ENCODE measurements around the gene DGKB. TPM values are rescaled to one million over a fixed set of nuclear protein-coding genes. Genes with fewer than 3 reads are reported as not detected.

DGKB gene
- polyA plus RNA-seq, 1 of the 3 experiments (the other 2 are of a cell fraction): 2.1 TPM

DNA sequence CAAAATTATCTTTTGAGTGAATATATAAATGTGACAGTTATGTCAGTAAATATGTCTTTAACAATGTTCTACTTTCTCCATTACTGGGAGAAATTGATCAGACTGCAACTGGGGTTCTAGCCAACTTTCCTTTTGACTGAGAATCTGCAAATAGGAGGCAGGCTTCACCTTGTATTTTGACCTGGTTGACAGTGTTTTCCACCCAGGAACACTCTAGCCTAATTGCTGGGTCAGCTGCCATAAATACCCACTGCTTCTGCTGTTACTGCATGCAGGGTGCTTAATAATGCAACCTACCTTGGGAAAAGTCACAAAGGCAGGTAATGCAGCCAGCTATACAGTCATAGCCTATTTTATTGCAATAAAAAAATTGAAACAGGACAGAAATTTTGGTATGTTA is 319.0 kb downstream of the DGKB start:
- Histone ChIP-seq H3K4me3 (ENCODE audit: low read depth in 2 of 2, low read length in 1 of 2) (no peak overlapping the region), H3K9me3 (no peaks in the 10 kb centered on the region), H3K4me1 (ENCODE audit: control insufficient read depth in 1 of 2, insufficient read depth in 2 of 2, low read depth in 1 of 2, low read length in 1 of 2) (no peaks in the 10 kb centered on the region), H3K27ac (ENCODE audit: low read depth in 2 of 2, low read length in 1 of 2) (no peak overlapping the region), H3K9me2 (no peaks in the 10 kb centered on the region), H3K4me2 (no peak overlapping the region), H3F3A (replicated peaks; ENCODE audit: insufficient read depth) (no peaks in the 10 kb centered on the region), H3K36me3 (replicated peaks in 1 of 2; ENCODE audit: control insufficient read depth in 1 of 2, insufficient read depth in 2 of 2, low read length in 1 of 2) (peaks cover 0 to 6% of the 10 kb centered on the region in 2 experiments), H3K9ac (no peak overlapping the region), H3K79me2 (ENCODE audit: insufficient read depth) (no peaks in the 10 kb centered on the region), H4K20me1 (ENCODE audit: insufficient read depth) (no peaks in the 10 kb centered on the region), H2AFZ (ENCODE audit: low read depth) (no peak overlapping the region), H3K27me3 (ENCODE audit: insufficient read depth) (no peaks in the 10 kb centered on the region)
- ChIA-PET CTCF (no interaction called here), POLR2A (no interaction called here)
- TF ChIP-seq, protein P1, sequence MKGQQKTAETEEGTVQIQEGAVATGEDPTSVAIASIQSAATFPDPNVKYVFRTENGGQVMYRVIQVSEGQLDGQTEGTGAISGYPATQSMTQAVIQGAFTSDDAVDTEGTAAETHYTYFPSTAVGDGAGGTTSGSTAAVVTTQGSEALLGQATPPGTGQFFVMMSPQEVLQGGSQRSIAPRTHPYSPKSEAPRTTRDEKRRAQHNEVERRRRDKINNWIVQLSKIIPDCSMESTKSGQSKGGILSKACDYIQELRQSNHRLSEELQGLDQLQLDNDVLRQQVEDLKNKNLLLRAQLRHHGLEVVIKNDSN (IDR thresholded peaks at IDR 0.05; ENCODE audit: borderline replicate concordance, low read depth): no peak
- TF ChIP-seq FOXM1 (IDR thresholded peaks at IDR 0.05; ENCODE audit: low read depth) (no peak), NFIC (IDR thresholded peaks at IDR 0.05; ENCODE audit: borderline replicate concordance) (no peak), FOSL2 (IDR thresholded peaks at IDR 0.05; ENCODE audit: borderline replicate concordance, low read depth) (no peak), FOXJ3 (CRISPR knock-in tag; IDR thresholded peaks at IDR 0.05) (no peak), RAD21 (IDR thresholded peaks at IDR 0.05; ENCODE audit: low read length) (no peak), JUND (IDR thresholded peaks at IDR 0.05) (no peak), YY1 (IDR thresholded peaks at IDR 0.05; ENCODE audit: low read depth) (no peak)
- no peak for DNase-seq

DNA sequence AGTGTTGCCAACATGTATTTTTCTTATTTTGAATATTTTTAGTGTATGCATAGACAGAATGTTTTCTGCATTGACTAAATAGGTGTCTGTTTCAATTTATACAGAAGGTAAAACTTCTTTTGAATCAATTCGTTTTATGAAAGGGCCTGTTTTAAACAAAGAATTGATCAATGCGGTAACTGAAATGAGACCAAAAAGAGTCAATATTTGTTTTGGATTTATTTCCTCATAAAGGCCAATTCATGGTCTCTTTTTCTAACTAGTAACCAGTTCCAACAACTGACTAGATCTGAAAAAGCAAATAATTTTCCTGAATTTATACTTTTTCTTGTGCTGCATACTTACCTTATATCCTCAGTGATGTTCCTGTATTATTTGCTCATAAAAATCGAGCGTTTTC is 320.5 kb downstream of the DGKB start:
- 82% methylated on average over 4 of the region's 4 CpGs for WGBS (ENCODE audit: low lambda C conversion rate)
- ChIA-PET CTCF (interaction anchor here (1.1 to 1.4 kb wide), 2 partner anchors 9 to 13 kb away, joined by 3 read pairs; no protein-coding TSS in a partner anchor), POLR2A (no interaction called here)
- Histone ChIP-seq H3K4me1 (ENCODE audit: control insufficient read depth in 1 of 2, insufficient read depth in 2 of 2, low read depth in 1 of 2, low read length in 1 of 2) (no peaks in the 10 kb centered on the region), H3K27ac (ENCODE audit: low read depth in 2 of 2, low read length in 1 of 2) (no peak overlapping the region), H3K79me2 (ENCODE audit: insufficient read depth) (no peaks in the 10 kb centered on the region), H3K36me3 (replicated peaks in 1 of 2; ENCODE audit: control insufficient read depth in 1 of 2, insufficient read depth in 2 of 2, low read length in 1 of 2) (peaks cover 0 to 6% of the 10 kb centered on the region in 2 experiments), H3K9ac (no peak overlapping the region), H3K9me3 (no peaks in the 10 kb centered on the region), H2AFZ (ENCODE audit: low read depth) (no peak overlapping the region), H3K9me2 (no peaks in the 10 kb centered on the region), H3K4me2 (no peak overlapping the region), H3K27me3 (ENCODE audit: insufficient read depth) (no peaks in the 10 kb centered on the region), H3K4me3 (ENCODE audit: low read depth in 2 of 2, low read length in 1 of 2) (no peak overlapping the region), H3F3A (replicated peaks; ENCODE audit: insufficient read depth) (no peaks in the 10 kb centered on the region), H4K20me1 (ENCODE audit: insufficient read depth) (no peaks in the 10 kb centered on the region)
- no peak for TF ChIP-seq GATA2 (CRISPR knock-in tag; IDR thresholded peaks at IDR 0.05)
- no peak for TF ChIP-seq MEF2A (IDR thresholded peaks at IDR 0.05; ENCODE audit: borderline replicate concordance, low read depth)
- no peak for TF ChIP-seq POLR2AphosphoS5 (IDR thresholded peaks at IDR 0.05; ENCODE audit: low read depth, low read length)
- TF ChIP-seq TEAD4 (IDR thresholded peaks at IDR 0.05; ENCODE audit: borderline replicate concordance, insufficient read depth): no peak
- no peak for DNase-seq

DNA sequence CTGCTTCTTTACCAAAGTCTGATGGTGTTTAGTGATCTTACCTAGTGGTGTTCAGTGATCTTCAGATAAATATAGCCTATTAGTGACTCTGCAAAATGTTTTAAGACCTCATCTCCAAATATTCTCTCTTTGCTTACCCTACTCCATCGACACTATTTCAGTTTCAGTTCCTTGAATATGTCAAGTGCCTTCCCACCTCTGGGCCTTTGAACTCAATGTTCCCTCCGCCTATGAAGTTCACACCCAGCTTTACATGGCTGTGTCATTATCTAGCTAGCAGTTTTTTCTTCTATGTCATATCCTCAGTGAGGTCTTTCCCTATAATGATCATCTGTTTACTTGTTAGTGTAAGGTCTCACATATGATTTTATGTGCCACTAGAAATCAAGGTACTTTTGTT is 322.6 kb downstream of the DGKB start:
- no peak overlapping the region for H3K9ac ChIP-seq
- H3K27me3 ChIP-seq (ENCODE audit: insufficient read depth): no peaks in the 10 kb centered on the region
- no peak overlapping the region for H2AFZ ChIP-seq (ENCODE audit: low read depth)
- no peak overlapping the region for H3K27ac ChIP-seq (ENCODE audit: low read depth in 2 of 2, low read length in 1 of 2)
- H3K4me3 ChIP-seq (ENCODE audit: low read depth in 2 of 2, low read length in 1 of 2): no peak overlapping the region
- H3K4me1 ChIP-seq (ENCODE audit: control insufficient read depth in 1 of 2, insufficient read depth in 2 of 2, low read depth in 1 of 2, low read length in 1 of 2): no peaks in the 10 kb centered on the region
- ChIA-PET POLR2A (no interaction called here), CTCF (interaction anchor here (0.7 to 1.4 kb wide), 2 partner anchors 112 to 985 kb away, joined by 3 to 6 read pairs; no protein-coding TSS in a partner anchor)
- no peaks in the 10 kb centered on the region for H3F3A ChIP-seq (replicated peaks; ENCODE audit: insufficient read depth)
- no peaks in the 10 kb centered on the region for H3K9me3 ChIP-seq
- H3K4me2 ChIP-seq: no peak overlapping the region
- H4K20me1 ChIP-seq (ENCODE audit: insufficient read depth): no peaks in the 10 kb centered on the region
- no peaks in the 10 kb centered on the region for H3K9me2 ChIP-seq
- DNase-seq: no peak
- H3K79me2 ChIP-seq (ENCODE audit: insufficient read depth): no peaks in the 10 kb centered on the region
- H3K36me3 ChIP-seq (replicated peaks in 1 of 2; ENCODE audit: control insufficient read depth in 1 of 2, insufficient read depth in 2 of 2, low read length in 1 of 2): peaks cover 0 to 6% of the 10 kb centered on the region in 2 experiments
- WGBS (ENCODE audit: low lambda C conversion rate): 67% methylated on average over 2 of the region's 2 CpGs
- TF ChIP-seq, protein P2, sequence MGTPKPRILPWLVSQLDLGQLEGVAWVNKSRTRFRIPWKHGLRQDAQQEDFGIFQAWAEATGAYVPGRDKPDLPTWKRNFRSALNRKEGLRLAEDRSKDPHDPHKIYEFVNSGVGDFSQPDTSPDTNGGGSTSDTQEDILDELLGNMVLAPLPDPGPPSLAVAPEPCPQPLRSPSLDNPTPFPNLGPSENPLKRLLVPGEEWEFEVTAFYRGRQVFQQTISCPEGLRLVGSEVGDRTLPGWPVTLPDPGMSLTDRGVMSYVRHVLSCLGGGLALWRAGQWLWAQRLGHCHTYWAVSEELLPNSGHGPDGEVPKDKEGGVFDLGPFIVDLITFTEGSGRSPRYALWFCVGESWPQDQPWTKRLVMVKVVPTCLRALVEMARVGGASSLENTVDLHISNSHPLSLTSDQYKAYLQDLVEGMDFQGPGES (IDR thresholded peaks at IDR 0.05; ENCODE audit: low read depth, low read length): no peak
- TF ChIP-seq RFX5 (IDR thresholded peaks at IDR 0.05; ENCODE audit: low read length): no peak
- TF ChIP-seq ELF1 (IDR thresholded peaks at IDR 0.05): no peak
- no peak for TF ChIP-seq MXI1 (IDR thresholded peaks at IDR 0.05; ENCODE audit: low read depth, low read length)
- TF ChIP-seq RXRA (IDR thresholded peaks at IDR 0.05; ENCODE audit: borderline replicate concordance, low read depth): no peak
- TF ChIP-seq, protein P3, sequence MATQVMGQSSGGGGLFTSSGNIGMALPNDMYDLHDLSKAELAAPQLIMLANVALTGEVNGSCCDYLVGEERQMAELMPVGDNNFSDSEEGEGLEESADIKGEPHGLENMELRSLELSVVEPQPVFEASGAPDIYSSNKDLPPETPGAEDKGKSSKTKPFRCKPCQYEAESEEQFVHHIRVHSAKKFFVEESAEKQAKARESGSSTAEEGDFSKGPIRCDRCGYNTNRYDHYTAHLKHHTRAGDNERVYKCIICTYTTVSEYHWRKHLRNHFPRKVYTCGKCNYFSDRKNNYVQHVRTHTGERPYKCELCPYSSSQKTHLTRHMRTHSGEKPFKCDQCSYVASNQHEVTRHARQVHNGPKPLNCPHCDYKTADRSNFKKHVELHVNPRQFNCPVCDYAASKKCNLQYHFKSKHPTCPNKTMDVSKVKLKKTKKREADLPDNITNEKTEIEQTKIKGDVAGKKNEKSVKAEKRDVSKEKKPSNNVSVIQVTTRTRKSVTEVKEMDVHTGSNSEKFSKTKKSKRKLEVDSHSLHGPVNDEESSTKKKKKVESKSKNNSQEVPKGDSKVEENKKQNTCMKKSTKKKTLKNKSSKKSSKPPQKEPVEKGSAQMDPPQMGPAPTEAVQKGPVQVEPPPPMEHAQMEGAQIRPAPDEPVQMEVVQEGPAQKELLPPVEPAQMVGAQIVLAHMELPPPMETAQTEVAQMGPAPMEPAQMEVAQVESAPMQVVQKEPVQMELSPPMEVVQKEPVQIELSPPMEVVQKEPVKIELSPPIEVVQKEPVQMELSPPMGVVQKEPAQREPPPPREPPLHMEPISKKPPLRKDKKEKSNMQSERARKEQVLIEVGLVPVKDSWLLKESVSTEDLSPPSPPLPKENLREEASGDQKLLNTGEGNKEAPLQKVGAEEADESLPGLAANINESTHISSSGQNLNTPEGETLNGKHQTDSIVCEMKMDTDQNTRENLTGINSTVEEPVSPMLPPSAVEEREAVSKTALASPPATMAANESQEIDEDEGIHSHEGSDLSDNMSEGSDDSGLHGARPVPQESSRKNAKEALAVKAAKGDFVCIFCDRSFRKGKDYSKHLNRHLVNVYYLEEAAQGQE (IDR thresholded peaks at IDR 0.05; ENCODE audit: low read depth, low read length): no peak
- no peak for TF ChIP-seq TEAD4 (IDR thresholded peaks at IDR 0.05; ENCODE audit: borderline replicate concordance, insufficient read depth)
- no peak for TF ChIP-seq CHD2 (IDR thresholded peaks at IDR 0.05; ENCODE audit: low read length, partially characterized antibody)
- TF ChIP-seq FOXM1 (IDR thresholded peaks at IDR 0.05; ENCODE audit: low read depth): no peak
- no peak for TF ChIP-seq TCF12 (IDR thresholded peaks at IDR 0.05)
- TF ChIP-seq TAF1 (IDR thresholded peaks at IDR 0.05; ENCODE audit: borderline replicate concordance, low read depth, low read length): no peak

All from SK-N-SH (cell line).